K562 (cell line): ENCODE measurements around the gene RAB17. TPM values are rescaled to one million over a fixed set of nuclear protein-coding genes. Genes with fewer than 3 reads are reported as not detected.
A peak's percentile ranks its signal among the peaks of the same experiment; 100 is the strongest.

ENCODE experiments used
- ATAC-seq: fragments of 200-7000 bp; cut with Tn5 transposase; 3 replicates; pipeline ENCODE4 v1.9.1; 2020; ENCODE audit warnings: moderate library complexity
- BruUV-seq: library from RNA; stranded (reverse); fragments of 400-500 nt; replicated peaks from 2 replicates; lab custom pipeline; 2021; lab: Mats Ljungman, UMichigan
- CTCF ChIA-PET: fragments of 300-600 bp; formaldehyde crosslinking; extraction: SDS; loops from one replicate; lab custom pipeline; 2021; ENCODE audit warnings: low intra/inter-chr PET ratio; lab: Yijun Ruan, JAX
- POLR2A ChIA-PET: fragments of 300-600, 350-650 bp; sonication (Branson Sonifier 250); formaldehyde crosslinking; extraction: SDS; loops from one replicate; lab custom pipeline; 2021; ENCODE audit warnings: antibody characterized with exemption, inconsistent platforms; lab: Yijun Ruan, JAX
- DNase-seq, 4 experiments: peaks; one replicate each; pipeline versions ENCODE4 v3.0.0 to v3.0.0-alpha.2; 2011 to 2018; ENCODE audit warnings: low spot score in 3 of 4, mixed read lengths in 3 of 4; ENCODE audit errors: extremely low read depth in 1 of 4
- FAIRE-seq: peaks from 2 replicates; lab custom pipeline; 2011; peaks lifted over from hg19 to GRCh38; lab: Jason Lieb, UNC
- H2AFZ ChIP-seq: 2 replicates; pipeline ENCODE4 v1.6.0; 2011; ENCODE audit warnings: low read depth, low read length, control low read depth, inconsistent platforms
- H3K27ac ChIP-seq: fragments of 200-600 bp; 3 replicates; pipeline ENCODE4 v1.8.0; 2011; ENCODE audit warnings: low read depth, mild to moderate bottlenecking, control low read depth, inconsistent platforms, low read length, moderate library complexity, mixed read lengths; ENCODE audit errors: extremely low read depth
- H3K27me3 ChIP-seq, 2 experiments: fragments of 300-600 bp in 1 of 2; 2 replicates in 1 of 2; 3 replicates in 1 of 2; pipeline versions ENCODE4 v1.6.0 to v1.8.0; 2011; ENCODE audit warnings: inconsistent platforms in 2 of 2, low read length in 2 of 2, mild to moderate bottlenecking in 1 of 2, mixed read lengths in 1 of 2, moderate library complexity in 1 of 2; ENCODE audit not compliant: control insufficient read depth in 2 of 2, insufficient read depth in 2 of 2
- H3K36me3 ChIP-seq: fragments of 300-600 bp; 3 replicates; pipeline ENCODE4 v1.8.0; 2011; ENCODE audit warnings: mild to moderate bottlenecking, low read length, inconsistent platforms; ENCODE audit not compliant: control insufficient read depth, insufficient read depth
- H3K4me1 ChIP-seq, 2 experiments: fragments of 200-600 bp in 1 of 2; replicated peaks in 1 of 2; 2 replicates in 1 of 2; 3 replicates in 1 of 2; pipeline versions ENCODE4 v1.5.1 to v1.8.0; 2011; ENCODE audit warnings: inconsistent platforms in 2 of 2, low read length in 2 of 2, mild to moderate bottlenecking in 1 of 2, mixed read lengths in 1 of 2, moderate library complexity in 1 of 2; ENCODE audit not compliant: control insufficient read depth in 2 of 2, insufficient read depth in 2 of 2
- H3K4me2 ChIP-seq: 2 replicates; pipeline ENCODE4 v1.6.1; 2011; ENCODE audit warnings: low read length, control low read depth, inconsistent platforms, mixed read lengths; ENCODE audit not compliant: insufficient read depth
- H3K4me3 ChIP-seq: fragments of 200-600 bp; sonication (generic), shearing (Covaris generic); 2 replicates; pipeline ENCODE4 v1.5.1; 2016; ENCODE audit warnings: control low read depth, inconsistent platforms
- H3K79me2 ChIP-seq: fragments of 200-600 bp; 3 replicates; pipeline ENCODE4 v1.8.0; 2011; ENCODE audit warnings: low read length, inconsistent platforms; ENCODE audit not compliant: control insufficient read depth, insufficient read depth
- H3K9ac ChIP-seq, 2 experiments: 2 replicates each; pipeline versions ENCODE4 v1.6.0 to v1.6.1; 2011; ENCODE audit warnings: low read depth in 2 of 2, low read length in 2 of 2, control low read depth in 1 of 2, inconsistent platforms in 1 of 2, mild to moderate bottlenecking in 1 of 2, mixed read lengths in 1 of 2; ENCODE audit not compliant: insufficient read depth in 1 of 2
- H3K9me1 ChIP-seq: one replicate; pipeline ENCODE4 v1.6.0; 2011; ENCODE audit warnings: inconsistent platforms, mild to moderate bottlenecking, low read length, moderate library complexity; ENCODE audit not compliant: control insufficient read depth, insufficient read depth
- H3K9me3 ChIP-seq: replicated peaks from 2 replicates; pipeline ENCODE4 v1.5.1; 2011; ENCODE audit warnings: low read depth, low read length, inconsistent platforms; ENCODE audit not compliant: control insufficient read depth, insufficient read depth
- H4K20me1 ChIP-seq: replicated peaks from 2 replicates; pipeline ENCODE4 v1.6.1; 2011; ENCODE audit warnings: low read length, inconsistent platforms, mixed read lengths; ENCODE audit not compliant: control insufficient read depth, insufficient read depth
- CBFA2T3 ChIP-seq: fragments of 450-650 bp; IDR thresholded peaks from 2 replicates; pipeline ENCODE4 v1.6.1; 2017
- IFI16 ChIP-seq: fragments of 250-450 bp; sonication (Bioruptor Pico); IDR thresholded peaks from 2 replicates; pipeline ENCODE4 v2.1.2; 2022; ENCODE audit warnings: mild to moderate bottlenecking, inconsistent platforms
- MAFG ChIP-seq: fragments of 450-650 bp; conservative IDR thresholded peaks from 2 replicates; pipeline ENCODE4 v1.6.1; 2016; ENCODE audit warnings: missing genetic modification characterization, missing compliant biosample characterization
- PML ChIP-seq: IDR thresholded peaks from 2 replicates; pipeline ENCODE4 v1.6.1; 2012; ENCODE audit warnings: low read length, inconsistent platforms
- SP2 ChIP-seq: IDR thresholded peaks from 2 replicates; pipeline ENCODE4 v1.6.1; 2011; ENCODE audit warnings: mild to moderate bottlenecking, low read depth, low read length, moderate library complexity; ENCODE audit not compliant: poor library complexity, severe bottlenecking; ENCODE audit errors: extremely low read depth
- SRSF9 ChIP-seq: fragments of 200-400 bp; formaldehyde crosslinking; IDR thresholded peaks from 2 replicates; pipeline ENCODE4 v1.6.1; 2017; ENCODE audit warnings: low read depth, low read length, borderline replicate concordance
- TCF3 ChIP-seq: sonication (generic); formaldehyde crosslinking; IDR thresholded peaks from 2 replicates; pipeline ENCODE4 v1.4.0; 2020; ENCODE audit warnings: mild to moderate bottlenecking, missing genetic modification reagents
- ZC3H4 ChIP-seq: sonication (generic); formaldehyde crosslinking; IDR thresholded peaks from 2 replicates; pipeline ENCODE4 v1.9.0; 2021; ENCODE audit warnings: missing genetic modification reagents, borderline replicate concordance
- ZKSCAN8 ChIP-seq: fragments of 200-800 bp; sonication (Bioruptor generic); IDR thresholded peaks from 2 replicates; pipeline ENCODE4 v1.6.1; 2016; ENCODE audit warnings: missing genetic modification characterization, missing compliant biosample characterization
- ZNF316 ChIP-seq: fragments of 450-650 bp; IDR thresholded peaks from 2 replicates; pipeline ENCODE4 v1.6.1; 2016
- ZNF778 ChIP-seq: fragments of 450-650 bp; formaldehyde crosslinking; IDR thresholded peaks from 2 replicates; pipeline ENCODE4 v1.4.0; 2020; ENCODE audit warnings: mild to moderate bottlenecking, moderate library complexity
- WGBS: fragments of 100-300 bp; shearing (Covaris generic); methylation state at CpG from one replicate; pipeline ENCODE4 v1.1.6; 2016; ENCODE audit warnings: low coverage, mixed read lengths; ENCODE audit not compliant: insufficient coverage; ENCODE audit errors: missing lambda C conversion rate; 5-methylcytosine and 5-hydroxymethylcytosine counted together
- in situ Hi-C: fragments of 300-500 bp; cut with MboI; formaldehyde crosslinking; loops from 4 replicates; pipeline ENCODE4 v1.15.0; 2018; ENCODE audit warnings: inconsistent platforms, mixed read lengths
- intact Hi-C: fragments of 100-400 bp; cut with micrococcal nuclease; formaldehyde crosslinking; loops from 2 replicates; pipeline ENCODE4 v1.14.2; 2022
- polyA plus RNA-seq, 8 experiments: library from polyadenylated mRNA; depleted of rRNA in 4 of 8; stranded (reverse) in 5 of 8; unstranded in 3 of 8; fragments of >200 nt; fragmentation: Nextera tagmentation in 2 of 8; fragmentation: Illumina TruSeq in 1 of 8; extraction: Ambion mirVana in 2 of 8; extraction: Trizol in 1 of 8; gene quantifications; 2 replicates each; pipeline versions ENCODE4 v1.2.1 to v1.2.3, GENCODE V29; 2011 to 2014; ENCODE audit warnings: inconsistent platforms in 1 of 8, missing spikeins in 1 of 8
- total RNA-seq, 7 experiments: library from RNA; depleted of rRNA in 6 of 7; stranded (reverse); fragments of >200 nt in 6 of 7; fragmentation: Illumina TruSeq in 2 of 7; extraction: Trizol in 2 of 7; gene quantifications; 2 replicates each; pipeline versions ENCODE4 v1.2.1 to v1.2.3, GENCODE V29; 2011 to 2021; ENCODE audit warnings: low replicate concordance in 1 of 7
- TF ChIP-seq, protein P1 (sequence below): fragments of 450-650 bp; conservative IDR thresholded peaks from 2 replicates; pipeline ENCODE4 v1.6.1; 2016; ENCODE audit warnings: missing genetic modification characterization, low read depth, mild to moderate bottlenecking, missing compliant biosample characterization, moderate library complexity
- TF ChIP-seq, protein P2 (sequence below): fragments of 150-350 bp; IDR thresholded peaks from 2 replicates; pipeline ENCODE4 v1.6.1; 2014; ENCODE audit warnings: low read depth, mild to moderate bottlenecking, low read length, borderline replicate concordance
- TF ChIP-seq, protein P3 (sequence below): fragments of 450-650 bp; formaldehyde crosslinking; IDR thresholded peaks from 2 replicates; pipeline ENCODE4 v1.4.0; 2020; ENCODE audit warnings: mild to moderate bottlenecking, moderate library complexity

Gene RAB17
- total and polyA plus RNA-seq, 9 of the 15 experiments (the other 6 are each of a cell fraction or from before 2014, with no cell fraction given), result 0.13 TPM; not detected in 8

- TF ChIP-seq, protein P1, sequence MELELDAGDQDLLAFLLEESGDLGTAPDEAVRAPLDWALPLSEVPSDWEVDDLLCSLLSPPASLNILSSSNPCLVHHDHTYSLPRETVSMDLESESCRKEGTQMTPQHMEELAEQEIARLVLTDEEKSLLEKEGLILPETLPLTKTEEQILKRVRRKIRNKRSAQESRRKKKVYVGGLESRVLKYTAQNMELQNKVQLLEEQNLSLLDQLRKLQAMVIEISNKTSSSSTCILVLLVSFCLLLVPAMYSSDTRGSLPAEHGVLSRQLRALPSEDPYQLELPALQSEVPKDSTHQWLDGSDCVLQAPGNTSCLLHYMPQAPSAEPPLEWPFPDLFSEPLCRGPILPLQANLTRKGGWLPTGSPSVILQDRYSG (tag), result no peak
- TF ChIP-seq ZNF778 (CRISPR knock-in tag) (no peak), SRSF9 (no peak)
- TF ChIP-seq, protein P2, sequence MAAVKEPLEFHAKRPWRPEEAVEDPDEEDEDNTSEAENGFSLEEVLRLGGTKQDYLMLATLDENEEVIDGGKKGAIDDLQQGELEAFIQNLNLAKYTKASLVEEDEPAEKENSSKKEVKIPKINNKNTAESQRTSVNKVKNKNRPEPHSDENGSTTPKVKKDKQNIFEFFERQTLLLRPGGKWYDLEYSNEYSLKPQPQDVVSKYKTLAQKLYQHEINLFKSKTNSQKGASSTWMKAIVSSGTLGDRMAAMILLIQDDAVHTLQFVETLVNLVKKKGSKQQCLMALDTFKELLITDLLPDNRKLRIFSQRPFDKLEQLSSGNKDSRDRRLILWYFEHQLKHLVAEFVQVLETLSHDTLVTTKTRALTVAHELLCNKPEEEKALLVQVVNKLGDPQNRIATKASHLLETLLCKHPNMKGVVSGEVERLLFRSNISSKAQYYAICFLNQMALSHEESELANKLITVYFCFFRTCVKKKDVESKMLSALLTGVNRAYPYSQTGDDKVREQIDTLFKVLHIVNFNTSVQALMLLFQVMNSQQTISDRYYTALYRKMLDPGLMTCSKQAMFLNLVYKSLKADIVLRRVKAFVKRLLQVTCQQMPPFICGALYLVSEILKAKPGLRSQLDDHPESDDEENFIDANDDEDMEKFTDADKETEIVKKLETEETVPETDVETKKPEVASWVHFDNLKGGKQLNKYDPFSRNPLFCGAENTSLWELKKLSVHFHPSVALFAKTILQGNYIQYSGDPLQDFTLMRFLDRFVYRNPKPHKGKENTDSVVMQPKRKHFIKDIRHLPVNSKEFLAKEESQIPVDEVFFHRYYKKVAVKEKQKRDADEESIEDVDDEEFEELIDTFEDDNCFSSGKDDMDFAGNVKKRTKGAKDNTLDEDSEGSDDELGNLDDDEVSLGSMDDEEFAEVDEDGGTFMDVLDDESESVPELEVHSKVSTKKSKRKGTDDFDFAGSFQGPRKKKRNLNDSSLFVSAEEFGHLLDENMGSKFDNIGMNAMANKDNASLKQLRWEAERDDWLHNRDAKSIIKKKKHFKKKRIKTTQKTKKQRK, result no peak
Observed at GRCh38 chr2:237536083-237536415, 54.5 kb downstream of the RAB17 start (continued).

- H2AFZ ChIP-seq, result no peak overlapping the region
- peaks cover 6 to 77% of the 10 kb centered on the region in 2 experiments; a peak in 3 of 5 replicates for H3K27me3 ChIP-seq
- intact Hi-C loops, result no loop called here
- DNase-seq, result peak; percentile 10 to 23 (median 20)
- no peak overlapping the region for H3K27ac ChIP-seq
- H3K4me3 ChIP-seq, result no peak overlapping the region
- no peaks in the 10 kb centered on the region for H4K20me1 ChIP-seq
- H3K9me3 ChIP-seq, result no peaks in the 10 kb centered on the region
- no peak for ATAC-seq
- no peak overlapping the region for H3K9ac ChIP-seq
- CTCF ChIA-PET, result no interaction called here
- WGBS, result 1% methylated on average over 7 of the region's 8 CpGs
- H3K4me2 ChIP-seq, result no peak overlapping the region
- POLR2A ChIA-PET, result interaction anchor here (0.6 kb wide), 1 partner anchor 33 kb away, joined by 3 read pairs; no protein-coding TSS in a partner anchor
- in situ Hi-C loops, result no loop called here
- H3K36me3 ChIP-seq, result no peaks in the 10 kb centered on the region
- no peaks in the 10 kb centered on the region; a peak in 2 of 5 replicates for H3K4me1 ChIP-seq
- BruUV-seq, result no TSS peak
- no peak for FAIRE-seq
- no peaks in the 10 kb centered on the region for H3K79me2 ChIP-seq
- no peaks in the 10 kb centered on the region for H3K9me1 ChIP-seq
- peak; percentile 42; the same call in 1 of the 2 replicates for TF ChIP-seq MAFG (tag)
- peak; percentile 24; the same call in 1 of the 2 replicates for TF ChIP-seq CBFA2T3
- no peak for TF ChIP-seq ZKSCAN8 (CRISPR knock-in tag)
- TF ChIP-seq ZC3H4, result no peak
- 0 out of 2 replicates have a peak, but pooled peaks have one; percentile 22 for TF ChIP-seq ZNF316
- TF ChIP-seq, protein P3, sequence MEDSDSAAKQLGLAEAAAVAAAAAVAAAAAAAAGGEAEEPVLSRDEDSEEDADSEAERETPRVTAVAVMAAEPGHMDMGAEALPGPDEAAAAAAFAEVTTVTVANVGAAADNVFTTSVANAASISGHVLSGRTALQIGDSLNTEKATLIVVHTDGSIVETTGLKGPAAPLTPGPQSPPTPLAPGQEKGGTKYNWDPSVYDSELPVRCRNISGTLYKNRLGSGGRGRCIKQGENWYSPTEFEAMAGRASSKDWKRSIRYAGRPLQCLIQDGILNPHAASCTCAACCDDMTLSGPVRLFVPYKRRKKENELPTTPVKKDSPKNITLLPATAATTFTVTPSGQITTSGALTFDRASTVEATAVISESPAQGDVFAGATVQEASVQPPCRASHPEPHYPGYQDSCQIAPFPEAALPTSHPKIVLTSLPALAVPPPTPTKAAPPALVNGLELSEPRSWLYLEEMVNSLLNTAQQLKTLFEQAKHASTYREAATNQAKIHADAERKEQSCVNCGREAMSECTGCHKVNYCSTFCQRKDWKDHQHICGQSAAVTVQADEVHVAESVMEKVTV (CRISPR knock-in tag), result no peak
- peak; percentile 32; the same call in 1 of the 2 replicates for TF ChIP-seq TCF3 (CRISPR knock-in tag)
- no peak for TF ChIP-seq SP2
- no peak for TF ChIP-seq PML
- no peak for TF ChIP-seq IFI16 (CRISPR knock-in tag)
Observed at GRCh38 chr2:237535385-237536082, 55.0 kb downstream of the RAB17 start.
